ENCODE data around the gene ERO1B. TPM values are rescaled to one million over a fixed set of nuclear protein-coding genes. Genes with fewer than 3 reads are reported as not detected.
"Not testable (repeated sequence)": the region's sequence is repeated elsewhere in the genome, so short reads cannot be mapped to it uniquely, and the experiment has no call there.

Gene ERO1B
- total RNA-seq, 1 experiment from 2014 or later: 3.2 TPM

DNA sequence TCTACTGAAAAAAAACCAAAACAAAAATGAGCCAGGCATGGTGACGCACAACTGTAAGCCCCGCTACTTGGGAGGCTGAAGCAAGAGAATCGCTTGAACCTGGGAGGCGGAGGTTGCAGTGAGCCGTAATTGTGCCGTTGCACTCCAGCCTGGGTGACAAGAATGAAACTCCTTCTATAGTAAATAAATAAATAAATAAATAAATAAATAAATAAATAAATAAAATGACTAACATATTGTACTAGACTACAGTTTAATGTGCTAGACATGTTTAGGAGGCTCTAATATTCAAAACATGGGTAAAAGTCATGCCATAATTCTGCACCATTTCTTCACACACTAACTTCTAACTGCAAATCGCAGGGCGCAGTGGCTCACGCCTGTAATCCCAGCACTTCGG, 33.3 kb upstream of the ERO1B start:
- Mint-ChIP-seq H3K36me3 (no peaks in the 10 kb centered on the region), H3K4me3 (no peak overlapping the region), H3K27me3 (ENCODE audit: low read depth) (no peaks in the 10 kb centered on the region), H3K27ac (no peak overlapping the region), H3K4me1 (peaks cover 17% of the 10 kb centered on the region), H3K9me3 (no peaks in the 10 kb centered on the region)
- ChIA-PET POLR2A (no interaction called here), CTCF (no interaction called here)
- no peak for ATAC-seq
- TF ChIP-seq ZNF423 (CRISPR knock-in tag; IDR thresholded peaks at IDR 0.05) (no peak), GTF2I (CRISPR knock-in tag; conservative IDR thresholded peaks at IDR 0.05) (no peak), RELA (CRISPR knock-in tag; IDR thresholded peaks at IDR 0.05; ENCODE audit: borderline replicate concordance) (no peak), TEAD4 (CRISPR knock-in tag; IDR thresholded peaks at IDR 0.05) (no peak), ZNF219 (CRISPR knock-in tag; IDR thresholded peaks at IDR 0.05; ENCODE audit: borderline replicate concordance) (no peak), HMGA2 (CRISPR knock-in tag; IDR thresholded peaks at IDR 0.05) (no peak), FOXP1 (CRISPR knock-in tag; IDR thresholded peaks at IDR 0.05; ENCODE audit: borderline replicate concordance) (no peak), ZNF396 (CRISPR knock-in tag; IDR thresholded peaks at IDR 0.05; ENCODE audit: borderline replicate concordance) (no peak), JAZF1 (CRISPR knock-in tag; IDR thresholded peaks at IDR 0.05) (no peak)
- TF ChIP-seq, protein P1, sequence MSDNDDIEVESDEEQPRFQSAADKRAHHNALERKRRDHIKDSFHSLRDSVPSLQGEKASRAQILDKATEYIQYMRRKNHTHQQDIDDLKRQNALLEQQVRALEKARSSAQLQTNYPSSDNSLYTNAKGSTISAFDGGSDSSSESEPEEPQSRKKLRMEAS (CRISPR knock-in tag; IDR thresholded peaks at IDR 0.05): no peak
- TF ChIP-seq, protein P2, sequence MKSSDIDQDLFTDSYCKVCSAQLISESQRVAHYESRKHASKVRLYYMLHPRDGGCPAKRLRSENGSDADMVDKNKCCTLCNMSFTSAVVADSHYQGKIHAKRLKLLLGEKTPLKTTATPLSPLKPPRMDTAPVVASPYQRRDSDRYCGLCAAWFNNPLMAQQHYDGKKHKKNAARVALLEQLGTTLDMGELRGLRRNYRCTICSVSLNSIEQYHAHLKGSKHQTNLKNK (CRISPR knock-in tag; IDR thresholded peaks at IDR 0.05): no peak
- TF ChIP-seq, protein P3, sequence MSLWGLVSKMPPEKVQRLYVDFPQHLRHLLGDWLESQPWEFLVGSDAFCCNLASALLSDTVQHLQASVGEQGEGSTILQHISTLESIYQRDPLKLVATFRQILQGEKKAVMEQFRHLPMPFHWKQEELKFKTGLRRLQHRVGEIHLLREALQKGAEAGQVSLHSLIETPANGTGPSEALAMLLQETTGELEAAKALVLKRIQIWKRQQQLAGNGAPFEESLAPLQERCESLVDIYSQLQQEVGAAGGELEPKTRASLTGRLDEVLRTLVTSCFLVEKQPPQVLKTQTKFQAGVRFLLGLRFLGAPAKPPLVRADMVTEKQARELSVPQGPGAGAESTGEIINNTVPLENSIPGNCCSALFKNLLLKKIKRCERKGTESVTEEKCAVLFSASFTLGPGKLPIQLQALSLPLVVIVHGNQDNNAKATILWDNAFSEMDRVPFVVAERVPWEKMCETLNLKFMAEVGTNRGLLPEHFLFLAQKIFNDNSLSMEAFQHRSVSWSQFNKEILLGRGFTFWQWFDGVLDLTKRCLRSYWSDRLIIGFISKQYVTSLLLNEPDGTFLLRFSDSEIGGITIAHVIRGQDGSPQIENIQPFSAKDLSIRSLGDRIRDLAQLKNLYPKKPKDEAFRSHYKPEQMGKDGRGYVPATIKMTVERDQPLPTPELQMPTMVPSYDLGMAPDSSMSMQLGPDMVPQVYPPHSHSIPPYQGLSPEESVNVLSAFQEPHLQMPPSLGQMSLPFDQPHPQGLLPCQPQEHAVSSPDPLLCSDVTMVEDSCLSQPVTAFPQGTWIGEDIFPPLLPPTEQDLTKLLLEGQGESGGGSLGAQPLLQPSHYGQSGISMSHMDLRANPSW (CRISPR knock-in tag; conservative IDR thresholded peaks at IDR 0.05; ENCODE audit: low read depth): no peak
- DNase-seq (ENCODE audit: low spot score): no peak

DNA sequence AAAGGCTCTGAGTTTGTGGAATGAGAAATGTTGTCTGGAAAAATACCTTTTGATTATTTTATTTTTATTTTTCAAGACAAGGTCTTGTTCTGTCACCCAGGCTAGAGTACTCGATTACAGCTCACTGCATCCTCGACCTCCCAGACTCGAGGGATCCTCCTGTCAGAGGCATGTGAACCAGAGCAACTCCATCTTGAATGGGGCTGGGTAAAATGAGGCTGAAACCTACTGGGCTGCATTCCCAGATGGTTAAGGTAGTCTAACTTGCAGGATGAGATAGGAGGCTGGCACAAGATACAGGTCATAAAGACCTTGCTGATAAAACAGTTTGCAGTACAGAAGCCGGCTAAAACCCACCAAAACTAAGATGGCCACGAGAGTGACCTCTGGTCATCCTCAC, 32.3 kb upstream of the ERO1B start:
- CTCF ChIA-PET: not testable (repeated sequence)

More for the DNA sequence above, 32.3 kb upstream of the ERO1B start:
- H3K9me3 Mint-ChIP-seq; H3K4me3 Mint-ChIP-seq; H3K36me3 Mint-ChIP-seq; H3K27me3 Mint-ChIP-seq (ENCODE audit: low read depth); POLR2A ChIA-PET; ATAC-seq; DNase-seq (ENCODE audit: low spot score); H3K27ac Mint-ChIP-seq: not testable (repeated sequence)
- TF ChIP-seq, protein P4, sequence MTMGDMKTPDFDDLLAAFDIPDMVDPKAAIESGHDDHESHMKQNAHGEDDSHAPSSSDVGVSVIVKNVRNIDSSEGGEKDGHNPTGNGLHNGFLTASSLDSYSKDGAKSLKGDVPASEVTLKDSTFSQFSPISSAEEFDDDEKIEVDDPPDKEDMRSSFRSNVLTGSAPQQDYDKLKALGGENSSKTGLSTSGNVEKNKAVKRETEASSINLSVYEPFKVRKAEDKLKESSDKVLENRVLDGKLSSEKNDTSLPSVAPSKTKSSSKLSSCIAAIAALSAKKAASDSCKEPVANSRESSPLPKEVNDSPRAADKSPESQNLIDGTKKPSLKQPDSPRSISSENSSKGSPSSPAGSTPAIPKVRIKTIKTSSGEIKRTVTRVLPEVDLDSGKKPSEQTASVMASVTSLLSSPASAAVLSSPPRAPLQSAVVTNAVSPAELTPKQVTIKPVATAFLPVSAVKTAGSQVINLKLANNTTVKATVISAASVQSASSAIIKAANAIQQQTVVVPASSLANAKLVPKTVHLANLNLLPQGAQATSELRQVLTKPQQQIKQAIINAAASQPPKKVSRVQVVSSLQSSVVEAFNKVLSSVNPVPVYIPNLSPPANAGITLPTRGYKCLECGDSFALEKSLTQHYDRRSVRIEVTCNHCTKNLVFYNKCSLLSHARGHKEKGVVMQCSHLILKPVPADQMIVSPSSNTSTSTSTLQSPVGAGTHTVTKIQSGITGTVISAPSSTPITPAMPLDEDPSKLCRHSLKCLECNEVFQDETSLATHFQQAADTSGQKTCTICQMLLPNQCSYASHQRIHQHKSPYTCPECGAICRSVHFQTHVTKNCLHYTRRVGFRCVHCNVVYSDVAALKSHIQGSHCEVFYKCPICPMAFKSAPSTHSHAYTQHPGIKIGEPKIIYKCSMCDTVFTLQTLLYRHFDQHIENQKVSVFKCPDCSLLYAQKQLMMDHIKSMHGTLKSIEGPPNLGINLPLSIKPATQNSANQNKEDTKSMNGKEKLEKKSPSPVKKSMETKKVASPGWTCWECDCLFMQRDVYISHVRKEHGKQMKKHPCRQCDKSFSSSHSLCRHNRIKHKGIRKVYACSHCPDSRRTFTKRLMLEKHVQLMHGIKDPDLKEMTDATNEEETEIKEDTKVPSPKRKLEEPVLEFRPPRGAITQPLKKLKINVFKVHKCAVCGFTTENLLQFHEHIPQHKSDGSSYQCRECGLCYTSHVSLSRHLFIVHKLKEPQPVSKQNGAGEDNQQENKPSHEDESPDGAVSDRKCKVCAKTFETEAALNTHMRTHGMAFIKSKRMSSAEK (CRISPR knock-in tag; IDR thresholded peaks at IDR 0.05; ENCODE audit: borderline replicate concordance): peak; percentile 68; the same call in 1 of the 2 replicates
- TF ChIP-seq MXD4 (CRISPR knock-in tag; IDR thresholded peaks at IDR 0.05; ENCODE audit: borderline replicate concordance) (peak; percentile 72; the same call in 1 of the 2 replicates), ZNF423 (CRISPR knock-in tag; IDR thresholded peaks at IDR 0.05) (0 out of 2 replicates have a peak, but pooled peaks have one; percentile 30)
- H3K4me1 Mint-ChIP-seq: peaks cover 17% of the 10 kb centered on the region

Measured in WTC11 (cell line).